ENCODE data around the gene PNRC1.

DNA sequence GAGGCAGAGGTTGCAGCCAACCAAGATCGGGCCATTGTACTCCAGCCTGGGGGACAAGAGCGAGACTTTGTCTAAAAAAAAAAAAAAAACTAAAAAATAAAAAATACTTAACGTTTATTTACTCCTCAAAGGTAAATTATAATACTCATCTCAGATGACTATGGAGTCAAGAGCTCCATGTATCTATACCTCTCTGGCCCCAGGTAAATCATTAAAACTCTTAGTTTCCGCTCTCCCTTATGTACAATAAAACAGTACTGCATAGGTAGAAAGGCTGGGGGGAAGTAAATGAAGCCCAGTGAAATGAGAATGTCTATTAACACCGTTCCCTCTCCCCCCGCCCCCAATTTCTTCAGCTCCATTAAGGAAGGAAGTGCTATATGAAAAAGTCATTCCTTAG, 36.2 kb downstream of the PNRC1 start:
- TF ChIP-seq POLR2A (IDR thresholded peaks at IDR 0.05; ENCODE audit: low read depth) = no peak
- TF ChIP-seq, protein P1, sequence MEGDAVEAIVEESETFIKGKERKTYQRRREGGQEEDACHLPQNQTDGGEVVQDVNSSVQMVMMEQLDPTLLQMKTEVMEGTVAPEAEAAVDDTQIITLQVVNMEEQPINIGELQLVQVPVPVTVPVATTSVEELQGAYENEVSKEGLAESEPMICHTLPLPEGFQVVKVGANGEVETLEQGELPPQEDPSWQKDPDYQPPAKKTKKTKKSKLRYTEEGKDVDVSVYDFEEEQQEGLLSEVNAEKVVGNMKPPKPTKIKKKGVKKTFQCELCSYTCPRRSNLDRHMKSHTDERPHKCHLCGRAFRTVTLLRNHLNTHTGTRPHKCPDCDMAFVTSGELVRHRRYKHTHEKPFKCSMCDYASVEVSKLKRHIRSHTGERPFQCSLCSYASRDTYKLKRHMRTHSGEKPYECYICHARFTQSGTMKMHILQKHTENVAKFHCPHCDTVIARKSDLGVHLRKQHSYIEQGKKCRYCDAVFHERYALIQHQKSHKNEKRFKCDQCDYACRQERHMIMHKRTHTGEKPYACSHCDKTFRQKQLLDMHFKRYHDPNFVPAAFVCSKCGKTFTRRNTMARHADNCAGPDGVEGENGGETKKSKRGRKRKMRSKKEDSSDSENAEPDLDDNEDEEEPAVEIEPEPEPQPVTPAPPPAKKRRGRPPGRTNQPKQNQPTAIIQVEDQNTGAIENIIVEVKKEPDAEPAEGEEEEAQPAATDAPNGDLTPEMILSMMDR (IDR thresholded peaks at IDR 0.05) = no peak
